ENCODE measurements around the gene SLC44A5.
"Not testable (repeated sequence)": the region's sequence is repeated elsewhere in the genome, so short reads cannot be mapped to it uniquely, and the experiment has no call there.

SLC44A5 gene

GRCh38 chr1:75449998-75450397, 160.9 kb downstream of the SLC44A5 start:
- no peak for DNase-seq (ENCODE audit: low read depth in 2 of 2)

GRCh38 chr1:75444220-75444619, 166.7 kb downstream of the SLC44A5 start:
- no peak for DNase-seq (ENCODE audit: low read depth in 2 of 2)

- DNase-seq (ENCODE audit: low read depth in 2 of 2) = no peak
Observed at GRCh38 chr1:75440274-75440673, 170.6 kb downstream of the SLC44A5 start.

GRCh38 chr1:75438355-75438754, 172.6 kb downstream of the SLC44A5 start:
- no peak for DNase-seq (ENCODE audit: low read depth in 2 of 2)

GRCh38 chr1:75431843-75432242, 179.1 kb downstream of the SLC44A5 start:
- no peak for DNase-seq (ENCODE audit: low read depth in 2 of 2)

- DNase-seq (ENCODE audit: low read depth in 2 of 2) = no peak
Observed at GRCh38 chr1:75430526-75430925, 180.4 kb downstream of the SLC44A5 start.

GRCh38 chr1:75426688-75427087, 184.2 kb downstream of the SLC44A5 start:
- no peak for DNase-seq (ENCODE audit: low read depth in 2 of 2)

GRCh38 chr1:75425001-75425650, 185.8 kb downstream of the SLC44A5 start:
- DNase-seq (ENCODE audit: low read depth in 2 of 2) = no peak

- no peak for DNase-seq (ENCODE audit: low read depth in 2 of 2)
Observed at GRCh38 chr1:75423616-75424015, 187.3 kb downstream of the SLC44A5 start.

- DNase-seq (ENCODE audit: low read depth in 2 of 2) = no peak
Observed at GRCh38 chr1:75423136-75423535, 187.8 kb downstream of the SLC44A5 start.

- DNase-seq (ENCODE audit: low read depth in 2 of 2) = no peak
Observed at GRCh38 chr1:75421371-75421770, 189.5 kb downstream of the SLC44A5 start.

GRCh38 chr1:75415187-75415586, 195.7 kb downstream of the SLC44A5 start:
- no peak for DNase-seq (ENCODE audit: low read depth in 2 of 2)

GRCh38 chr1:75412616-75413015, 198.3 kb downstream of the SLC44A5 start:
- no peak for DNase-seq (ENCODE audit: low read depth in 2 of 2)

- DNase-seq (ENCODE audit: low read depth in 2 of 2) = not testable (repeated sequence)
Observed at GRCh38 chr1:75404681-75405080, 206.2 kb downstream of the SLC44A5 start.

GRCh38 chr1:75403147-75403646, 207.7 kb downstream of the SLC44A5 start:
- not testable (repeated sequence) for DNase-seq (ENCODE audit: low read depth in 2 of 2)

- DNase-seq (ENCODE audit: low read depth in 2 of 2) = no peak
Observed at GRCh38 chr1:75400716-75401115, 210.2 kb downstream of the SLC44A5 start.

GRCh38 chr1:75396745-75397144, 214.2 kb downstream of the SLC44A5 start:
- DNase-seq (ENCODE audit: low read depth in 2 of 2) = no peak

GRCh38 chr1:75396260-75396659, 214.7 kb downstream of the SLC44A5 start:
- no peak for DNase-seq (ENCODE audit: low read depth in 2 of 2)

GRCh38 chr1:75394386-75395139, 216.4 kb downstream of the SLC44A5 start:
- DNase-seq (ENCODE audit: low read depth in 2 of 2) = no peak

GRCh38 chr1:75392278-75392677, 218.6 kb downstream of the SLC44A5 start:
- DNase-seq (ENCODE audit: low read depth in 2 of 2) = no peak

GRCh38 chr1:75375476-75376447, 235.2 kb downstream of the SLC44A5 start:
- not testable (repeated sequence) for DNase-seq (ENCODE audit: low read depth in 2 of 2)
